GM12878 (cell line): ENCODE measurements around the gene CDK17.

Experiments
- CTCF ChIP-seq, 3 experiments: IDR thresholded peaks in 2 of 3; conservative IDR thresholded peaks in 1 of 3; 2 replicates each; pipeline ENCODE4 v1.5.1; 2011; ENCODE audit warnings: low read depth in 3 of 3, low read length in 3 of 3, mild to moderate bottlenecking in 3 of 3, control low read depth in 2 of 3, moderate library complexity in 2 of 3, inconsistent platforms in 1 of 3, mixed read lengths in 1 of 3; ENCODE audit not compliant: control insufficient read depth in 2 of 3, insufficient read depth in 1 of 3; ENCODE audit errors: extremely low read depth in 1 of 3
- MTA2 ChIP-seq: fragments of 450-650 bp; IDR thresholded peaks from 2 replicates; pipeline ENCODE4 v1.6.1; 2016; ENCODE audit warnings: low read depth, mild to moderate bottlenecking, moderate library complexity
- POLR2A ChIP-seq: IDR thresholded peaks from 2 replicates; pipeline ENCODE4 v1.6.1; 2011; ENCODE audit warnings: low read depth, mild to moderate bottlenecking, low read length
- REST ChIP-seq: IDR thresholded peaks from 2 replicates; pipeline ENCODE4 v1.6.1; 2012; ENCODE audit warnings: mild to moderate bottlenecking, low read depth, low read length
- SUZ12 ChIP-seq: fragments of 200-600 bp; sonication (generic); IDR thresholded peaks from one replicate; pipeline ENCODE4 v1.6.1; 2018; ENCODE audit warnings: antibody characterized with exemption, mild to moderate bottlenecking; ENCODE audit not compliant: unreplicated experiment
- TCF3 ChIP-seq: IDR thresholded peaks from 2 replicates; pipeline ENCODE4 v1.6.1; 2012; ENCODE audit warnings: low read depth, mild to moderate bottlenecking, low read length, borderline replicate concordance; ENCODE audit not compliant: insufficient read depth

GRCh38 chr12:96235484-96235826, 164.8 kb downstream of the CDK17 start:
- no peak for TF ChIP-seq POLR2A
- no peak for TF ChIP-seq CTCF (IDR thresholded peaks at IDR 0.05 in 2 of 3, conservative IDR thresholded peaks at IDR 0.05 in 1 of 3; ENCODE audit: control insufficient read depth in 2 of 3, extremely low read depth in 1 of 3, insufficient read depth in 1 of 3, low read depth in 3 of 3, low read length in 3 of 3)
- TF ChIP-seq TCF3 = no peak
- TF ChIP-seq SUZ12 = no peak
- TF ChIP-seq REST = no peak
- TF ChIP-seq MTA2 = no peak
